GM10266 (cell line): ENCODE measurements around the gene EXOC4.

ENCODE experiments used
- DNase-seq: peaks from one replicate; pipeline ENCODE4 v3.0.0; 2012; ENCODE audit errors: extremely low spot score
- CTCF ChIP-seq: IDR thresholded peaks from 2 replicates; pipeline ENCODE4 v1.5.1; 2012; ENCODE audit warnings: mild to moderate bottlenecking, low read depth; ENCODE audit not compliant: control insufficient read depth, insufficient read depth; ENCODE audit errors: missing control alignments

The EXOC4 gene

GRCh38 chr7:133480868-133481267 is 228.0 kb downstream of the EXOC4 start:
- TF ChIP-seq CTCF = no peak
- no peak for DNase-seq

GRCh38 chr7:133481676-133482075 is 228.8 kb downstream of the EXOC4 start:
- no peak for DNase-seq

GRCh38 chr7:133482599-133482998 is 229.7 kb downstream of the EXOC4 start:
- no peak for TF ChIP-seq CTCF
- DNase-seq = no peak

More at GRCh38 chr7:133481676-133482075, 228.8 kb downstream of the EXOC4 start:
- TF ChIP-seq CTCF = no peak

GRCh38 chr7:133484086-133484485 is 231.2 kb downstream of the EXOC4 start:
- no peak for TF ChIP-seq CTCF
- no peak for DNase-seq

DNA sequence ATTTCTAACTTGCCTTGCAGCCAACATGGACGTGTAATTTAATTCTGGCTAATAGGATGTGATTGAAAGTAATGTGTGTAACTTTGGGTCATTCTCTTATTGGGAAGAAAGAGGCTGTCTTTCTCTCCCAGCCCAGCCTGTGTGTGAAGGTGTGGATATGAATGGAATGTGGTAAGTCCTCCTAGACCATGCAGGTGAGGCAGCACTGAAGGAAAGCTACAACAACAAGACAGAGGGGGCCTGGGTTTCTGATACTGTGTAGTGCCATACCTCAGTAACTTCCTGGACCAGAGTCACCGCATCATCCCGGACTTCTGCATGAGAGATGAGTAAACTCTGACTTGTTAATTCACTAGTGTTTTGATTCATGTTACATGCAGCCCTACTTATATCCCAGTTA is 237.0 kb downstream of the EXOC4 start:
- DNase-seq = no peak
- TF ChIP-seq CTCF = no peak

- TF ChIP-seq CTCF = no peak
- DNase-seq = no peak
Measured at GRCh38 chr7:133491201-133491691, 238.4 kb downstream of the EXOC4 start.

DNA sequence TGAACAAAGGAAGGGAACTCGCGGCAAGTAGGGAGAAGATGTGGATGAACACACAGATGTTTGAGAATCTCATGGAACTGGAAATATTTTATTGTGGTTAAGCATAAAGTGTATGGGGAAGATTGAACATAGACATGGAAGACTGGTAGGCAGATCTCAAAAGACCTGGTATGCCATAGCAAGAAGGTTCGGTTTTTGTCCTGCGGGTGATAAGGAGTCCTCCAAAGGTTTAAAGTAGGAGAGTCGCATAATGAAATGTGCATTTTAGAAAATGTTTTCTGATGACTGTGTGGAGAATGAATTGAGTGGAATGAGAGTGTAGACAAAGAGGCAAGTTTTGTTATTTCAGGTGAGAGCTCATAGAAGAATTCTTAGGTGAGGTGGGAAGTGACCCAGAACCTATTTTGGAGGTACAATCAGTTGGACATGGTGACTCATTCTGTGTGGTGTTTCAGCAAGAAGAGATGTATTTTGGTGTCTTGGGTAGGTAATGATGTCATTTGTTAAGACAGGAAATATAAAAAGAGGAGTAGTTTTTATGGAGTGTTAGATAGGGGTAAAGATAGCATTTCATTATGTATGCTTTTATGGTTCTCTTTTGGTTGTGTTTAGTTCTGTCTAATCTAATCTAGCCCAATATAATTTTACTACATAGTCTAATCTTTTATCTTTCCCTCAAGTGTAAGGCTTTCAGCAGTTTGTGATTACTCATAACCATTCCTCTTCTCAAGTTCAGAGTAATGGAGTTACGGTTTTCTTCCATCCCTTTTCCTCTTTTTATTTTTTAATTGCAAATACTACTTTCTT is 239.2 kb downstream of the EXOC4 start:
- no peak for DNase-seq
- TF ChIP-seq CTCF = no peak
